Lung (tissue), 12 donors: ENCODE measurements around the gene JPH3. TPM values are rescaled to one million over a fixed set of nuclear protein-coding genes. Genes with fewer than 3 reads are reported as not detected.

ENCODE experiments used
- ATAC-seq: fragments of 200-7000 bp; cut with Tn5 transposase; one replicate; pipeline ENCODE4 v1.9.1; 2020; ENCODE audit warnings: moderate number of reproducible peaks; ENCODE audit not compliant: insufficient read depth, low FRiP score
- DNase-seq, 3 donors: peaks; one replicate each; pipeline ENCODE4 v3.0.0-alpha.2; 2013 to 2017
- H3K27ac ChIP-seq, 2 donors: one replicate each; pipeline ENCODE4 v1.5.1; 2013; ENCODE audit warnings: mild to moderate bottlenecking in 2 of 2, moderate library complexity in 2 of 2, control low read depth in 1 of 2, inconsistent platforms in 1 of 2, low read depth in 1 of 2, low read length in 1 of 2
- H3K27me3 ChIP-seq, 3 donors: one replicate each; pipeline ENCODE4 v1.5.1; 2013; ENCODE audit warnings: low read length in 2 of 3; ENCODE audit not compliant: control insufficient read depth in 3 of 3, insufficient read depth in 3 of 3
- H3K36me3 ChIP-seq, 4 donors: one replicate each; pipeline ENCODE4 v1.5.1; 2013; ENCODE audit warnings: low read length in 4 of 4, mild to moderate bottlenecking in 1 of 4, moderate library complexity in 1 of 4; ENCODE audit not compliant: control insufficient read depth in 4 of 4, insufficient read depth in 4 of 4
- H3K4me1 ChIP-seq, 5 donors: one replicate each; pipeline ENCODE4 v1.5.1; 2013; ENCODE audit warnings: low read length in 5 of 5, mild to moderate bottlenecking in 2 of 5, moderate library complexity in 1 of 5; ENCODE audit not compliant: control insufficient read depth in 5 of 5, insufficient read depth in 5 of 5
- H3K4me3 ChIP-seq: one replicate; pipeline ENCODE4 v1.5.1; 2013; ENCODE audit warnings: mild to moderate bottlenecking, control low read depth, moderate library complexity
- H3K9ac ChIP-seq, 2 donors: one replicate each; pipeline ENCODE4 v1.5.1; 2013; ENCODE audit warnings: low read length in 2 of 2, control low read depth in 1 of 2; ENCODE audit not compliant: insufficient read depth in 1 of 2
- H3K9me3 ChIP-seq, 4 donors: one replicate each; pipeline ENCODE4 v1.5.1; 2013; ENCODE audit warnings: low read length in 3 of 4, mild to moderate bottlenecking in 1 of 4, moderate library complexity in 1 of 4; ENCODE audit not compliant: control insufficient read depth in 4 of 4, insufficient read depth in 3 of 4
- CTCF ChIP-seq: IDR thresholded peaks from 2 replicates; pipeline ENCODE4 v1.5.1; 2012; ENCODE audit warnings: mild to moderate bottlenecking; ENCODE audit errors: control extremely low read depth, extremely low read depth
- WGBS, 2 donors: extraction: QIAGEN DNeasy Blood & Tissue Kit; methylation state at CpG; one replicate each; pipeline ENCODE4 v1.1.7; 2013; 5-methylcytosine and 5-hydroxymethylcytosine counted together
- polyA plus RNA-seq, 2 donors: library from polyadenylated mRNA; stranded (reverse); fragments of 200-250 nt; gene quantifications; one replicate each; pipeline ENCODE4 v1.2.1, GENCODE V29; 2013
- total RNA-seq, 2 donors: library from RNA; depleted of rRNA in 1 of 2; stranded (reverse); fragments of >200 nt in 1 of 2; gene quantifications; one replicate each; pipeline ENCODE4 v1.2.1, GENCODE V29; 2014 to 2021
- donor health status: control.
- donor health status: control.
- donor health status: Bipolar disorder and iron deficiency.
- donor health status: healthy.
- donor health status: DM: yes; HTN: yes; CAD: no.

Gene JPH3
- total and polyA plus RNA-seq, 4 donors = 0.04 to 0.68 (median 0.13) TPM

- Histone ChIP-seq H3K9ac (no peak overlapping the region), H3K27ac (no peak overlapping the region), H3K9me3 (no peaks in the 10 kb centered on the region), H3K36me3 (no peaks in the 10 kb centered on the region), H3K4me3 (no peak overlapping the region), H3K27me3 (no peaks in the 10 kb centered on the region), H3K4me1 (peaks cover 0 to 18% (median 9%) of the 10 kb centered on the region in 5 donors)
- DNase-seq (peak in 1 of 3 donors; percentile 62), ATAC-seq (no peak)
- WGBS, 2 donors = 64 to 79% methylated on average over 25 of the region's 25 CpGs
- TF ChIP-seq CTCF = no peak
Measured at GRCh38 chr16:87569601-87570571, 32.4 kb upstream of the JPH3 start.

GRCh38 chr16:87570572-87570937 is 31.8 kb upstream of the JPH3 start:
- Histone ChIP-seq H3K27me3 (no peaks in the 10 kb centered on the region), H3K4me1 (peaks cover 0 to 18% (median 9%) of the 10 kb centered on the region in 5 donors), H3K9me3 (no peaks in the 10 kb centered on the region), H3K4me3 (no peak overlapping the region), H3K9ac (no peak overlapping the region), H3K27ac (peak overlapping the region in 1 of 2 donors; percentile 13), H3K36me3 (no peaks in the 10 kb centered on the region)
- ATAC-seq = no peak
- WGBS, 2 donors = 49 to 69% methylated on average over 6 of the region's 6 CpGs
- no peak for DNase-seq
- no peak for TF ChIP-seq CTCF

GRCh38 chr16:87570938-87571867 is 31.1 kb upstream of the JPH3 start:
- 35 to 43% methylated on average over 24 of the region's 24 CpGs for WGBS, 2 donors
- no peaks in the 10 kb centered on the region for H3K27me3 ChIP-seq
- H3K27ac ChIP-seq = peak overlapping the region in 1 of 2 donors; percentile 24
- H3K4me1 ChIP-seq = peaks cover 0 to 18% (median 9%) of the 10 kb centered on the region in 5 donors
- H3K36me3 ChIP-seq = no peaks in the 10 kb centered on the region
- no peak for TF ChIP-seq CTCF
- no peak overlapping the region for H3K9ac ChIP-seq
- peak; percentile 37 for ATAC-seq
- H3K9me3 ChIP-seq = no peaks in the 10 kb centered on the region
- H3K4me3 ChIP-seq = no peak overlapping the region
- peak; percentile 87 to 89 (median 88) for DNase-seq
